ENCODE data around the gene SLC51A.
A peak's percentile ranks its signal among the peaks of the same experiment; 100 is the strongest.
"Not testable (repeated sequence)": the region's sequence is repeated elsewhere in the genome, so short reads cannot be mapped to it uniquely, and the experiment has no call there.

Gene SLC51A

DNA sequence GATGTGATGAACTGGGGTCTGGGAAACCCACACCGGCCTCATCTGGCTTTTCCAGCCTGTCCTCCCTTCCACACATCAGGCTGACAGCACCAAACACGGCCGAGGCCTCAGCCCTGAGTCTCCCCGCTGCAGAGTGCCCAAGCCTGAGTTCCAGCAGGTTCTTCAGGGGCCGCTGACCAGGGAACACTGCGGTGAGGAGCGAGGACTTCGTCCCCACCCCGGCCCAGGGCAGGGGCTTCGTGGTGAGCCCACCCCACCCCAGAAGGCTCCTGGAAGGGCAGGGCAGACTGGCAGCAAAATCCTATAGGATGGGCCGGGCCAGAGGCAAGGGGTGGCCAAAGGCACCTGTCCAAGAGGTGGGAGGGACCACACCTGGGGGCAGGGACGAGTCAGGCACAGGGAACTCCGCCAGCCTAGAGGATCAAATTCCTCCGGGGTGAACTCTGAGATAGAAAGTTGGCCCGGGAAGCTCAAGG lies at the start of gene SLC51A:
Gene SLC51A, plus strand, starts transcription at position 446 of the 476 bp plus-strand sequence. CDS start 179 bp downstream, outside the sequence.
- DNase-seq: no peak

DNA sequence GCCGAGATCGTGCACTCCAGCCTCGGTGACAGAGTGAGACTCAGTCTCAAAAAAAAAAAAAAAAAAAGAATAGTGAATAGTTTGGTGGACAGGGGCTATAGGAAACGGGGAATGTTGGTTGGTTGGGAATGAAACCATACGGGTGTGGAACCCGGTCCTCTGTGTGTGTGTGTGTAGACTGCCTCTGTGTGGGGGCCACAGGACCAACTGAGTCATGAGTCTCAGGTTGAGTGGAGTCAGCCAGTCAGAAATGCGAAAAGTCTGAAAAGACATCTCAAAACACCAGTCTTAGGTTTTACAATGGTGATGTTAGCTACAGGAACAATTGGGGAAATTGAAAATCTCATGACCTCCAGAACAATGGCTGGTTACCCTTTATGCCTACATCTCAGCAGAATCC lies 49.6 kb upstream of the SLC51A start:
- no peak for DNase-seq

DNA sequence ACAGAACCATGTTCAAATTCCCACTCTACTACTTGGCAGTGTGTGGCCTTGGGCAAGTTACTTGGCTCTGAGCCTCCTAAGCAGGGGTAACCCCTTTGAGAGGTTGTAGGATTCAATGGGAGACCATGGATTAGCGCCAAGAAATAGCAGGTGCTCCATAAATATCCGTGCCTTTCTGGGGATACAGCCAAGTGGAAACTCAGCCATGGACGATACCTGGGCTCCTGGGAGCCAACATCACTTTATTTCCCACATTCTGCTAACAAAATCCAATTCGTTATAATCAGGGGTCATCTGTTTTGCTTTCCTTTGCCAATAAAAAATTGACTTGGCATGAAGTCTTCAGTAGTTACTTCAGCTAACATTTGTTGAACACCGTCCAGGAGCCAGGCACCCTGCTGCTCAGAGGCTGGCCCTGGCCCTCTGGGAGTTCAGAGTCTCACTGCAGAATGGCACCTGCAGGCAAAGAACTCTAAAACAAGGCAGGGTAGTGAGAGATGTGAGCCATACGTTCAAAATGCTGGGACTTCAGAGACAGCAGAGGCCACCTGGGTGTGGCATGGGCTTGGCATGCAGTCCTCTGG lies 47.4 kb upstream of the SLC51A start:
- no peak for DNase-seq

DNA sequence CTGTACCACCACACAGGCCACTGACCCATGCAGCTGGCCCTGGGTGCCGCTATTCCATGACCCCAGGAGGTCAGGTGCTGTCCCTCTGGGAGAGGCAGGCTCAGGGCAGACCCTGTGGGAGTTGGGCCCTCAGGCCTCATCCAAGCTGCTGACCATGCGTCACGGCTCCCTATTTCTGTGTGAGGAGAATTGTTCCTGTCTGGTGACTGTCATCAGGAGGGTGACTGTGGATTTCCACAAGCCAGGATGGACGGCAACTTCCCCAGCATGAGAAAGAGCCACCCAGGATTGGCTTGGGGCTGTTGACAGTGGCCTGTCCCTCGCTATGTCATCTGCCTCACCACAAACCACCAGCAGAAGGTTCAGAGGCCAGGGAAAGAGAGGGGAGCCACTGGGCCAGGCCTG lies 46.5 kb upstream of the SLC51A start:
- no peak for DNase-seq

DNA sequence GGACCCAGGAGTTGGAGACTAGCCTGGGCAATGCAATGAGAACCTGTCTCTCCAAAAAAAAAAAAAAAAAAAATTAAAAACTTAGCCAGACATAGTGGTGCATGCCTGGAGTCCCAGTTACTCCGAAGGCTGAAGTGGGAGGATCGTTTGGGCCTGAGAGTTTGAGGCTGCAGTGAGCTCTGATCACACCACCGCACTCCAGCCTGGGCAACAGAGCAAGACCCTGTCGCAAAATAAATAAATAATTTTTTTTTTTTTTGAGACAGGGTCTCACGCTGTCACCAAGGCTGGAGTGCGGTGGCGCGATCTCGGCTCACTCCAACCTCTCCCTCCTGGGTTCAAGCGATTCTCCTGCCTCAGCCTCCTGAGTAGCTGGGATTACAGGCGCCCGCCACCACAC lies 46.0 kb upstream of the SLC51A start:
- DNase-seq: not testable (repeated sequence)

DNA sequence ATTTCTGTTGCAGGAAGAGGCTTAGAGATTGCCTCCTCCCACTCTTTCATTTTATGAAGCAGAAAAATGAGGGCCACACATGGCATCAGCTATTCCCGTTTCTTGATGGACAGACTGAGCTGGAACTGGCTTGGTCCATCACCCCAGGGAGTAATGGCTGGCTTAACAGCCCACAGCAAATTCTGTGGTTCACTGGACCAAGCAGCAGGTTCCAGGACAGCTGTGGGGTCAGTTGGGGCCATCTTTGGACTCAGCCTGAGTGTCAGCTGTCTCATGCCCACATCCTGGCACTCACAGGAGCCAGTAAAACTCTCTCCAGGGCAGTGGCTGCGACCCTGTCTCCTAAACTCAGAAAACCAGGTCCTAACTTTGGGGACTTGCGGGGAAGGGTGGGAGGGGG lies 41.7 kb upstream of the SLC51A start:
- no peak for DNase-seq

DNA sequence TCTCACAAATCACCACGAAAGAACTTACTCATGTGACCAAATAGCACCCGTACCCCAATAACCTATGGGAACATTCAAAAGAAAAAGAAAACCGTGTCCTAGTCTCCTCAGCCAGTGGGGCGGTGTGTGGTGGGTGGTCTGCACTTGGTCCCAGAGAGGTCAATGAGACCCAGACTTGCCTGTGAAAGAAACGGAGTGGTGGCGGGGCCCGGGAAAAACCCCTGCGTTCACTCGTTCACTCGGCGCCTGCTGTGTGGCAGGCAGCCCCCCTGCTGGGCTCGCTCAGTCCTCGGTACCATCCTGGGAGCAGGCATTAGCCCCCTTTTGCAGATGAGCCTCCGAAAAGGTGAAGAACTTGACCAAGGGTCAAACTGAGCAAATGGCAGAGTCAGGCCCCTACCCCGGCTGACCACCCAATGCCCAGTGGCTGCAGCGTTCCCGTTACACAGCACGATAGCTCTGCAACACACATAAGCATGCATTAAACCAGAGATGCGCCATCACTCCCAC lies 41.2 kb upstream of the SLC51A start:
- DNase-seq: no peak

DNA sequence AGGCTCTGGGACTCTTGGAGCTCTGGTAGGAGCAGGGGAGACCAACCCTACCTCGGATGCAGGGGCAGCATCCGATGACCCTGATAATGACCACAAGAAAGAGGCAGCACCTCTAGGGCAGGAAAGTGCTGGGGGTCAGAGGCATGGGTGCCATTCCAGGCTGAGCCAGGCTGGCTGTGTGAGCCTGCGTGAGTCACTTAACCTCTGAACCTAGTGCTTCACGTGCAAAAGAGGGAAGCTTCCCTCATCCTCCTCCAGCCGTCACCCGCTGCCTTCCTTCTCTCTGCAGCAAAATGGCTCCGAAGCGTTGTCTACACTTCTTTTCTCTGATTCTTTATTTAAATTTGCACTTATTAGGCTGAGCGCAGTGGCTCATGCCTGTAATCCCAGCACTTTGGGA lies 40.6 kb upstream of the SLC51A start:
- no peak for DNase-seq

DNA sequence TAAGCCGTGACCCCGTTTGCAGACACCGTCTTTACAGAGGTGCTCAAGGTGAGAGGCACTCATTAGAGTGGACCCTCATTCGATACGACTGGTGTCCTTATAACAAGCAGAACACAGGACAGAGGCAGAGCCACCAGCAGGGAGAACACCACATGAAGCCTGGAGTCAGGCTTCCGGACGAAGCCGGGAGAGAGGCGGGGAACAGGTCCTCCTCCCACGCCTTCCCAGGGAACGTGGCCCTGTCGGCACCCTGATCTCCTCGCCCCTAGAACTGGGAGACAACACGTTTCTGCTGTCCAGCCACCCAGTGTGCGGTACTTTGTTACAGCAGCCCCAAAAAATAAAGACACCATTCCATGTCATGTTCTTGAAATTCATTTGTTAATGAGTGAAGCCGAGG lies 38.8 kb upstream of the SLC51A start:
- DNase-seq: no peak

DNA sequence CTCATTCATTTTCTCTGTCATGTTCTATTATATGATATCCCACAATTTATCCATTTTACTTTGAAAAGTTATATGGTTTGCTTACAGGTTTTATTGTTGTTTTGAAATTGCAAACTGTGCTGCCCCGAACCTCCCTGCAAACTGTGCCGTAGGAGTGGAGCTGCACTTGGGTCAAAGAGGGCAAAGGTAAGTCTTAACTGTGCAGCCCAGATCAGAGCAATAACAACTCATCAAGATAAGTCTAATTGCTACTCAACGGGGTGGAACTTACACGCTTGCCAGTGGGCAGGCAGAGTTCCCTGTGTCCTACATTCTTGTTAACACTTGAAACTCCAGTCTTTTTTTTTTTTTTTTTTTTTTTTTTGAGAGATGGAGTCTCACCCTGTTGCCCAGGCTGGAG lies 38.4 kb upstream of the SLC51A start:
- no peak for DNase-seq

DNA sequence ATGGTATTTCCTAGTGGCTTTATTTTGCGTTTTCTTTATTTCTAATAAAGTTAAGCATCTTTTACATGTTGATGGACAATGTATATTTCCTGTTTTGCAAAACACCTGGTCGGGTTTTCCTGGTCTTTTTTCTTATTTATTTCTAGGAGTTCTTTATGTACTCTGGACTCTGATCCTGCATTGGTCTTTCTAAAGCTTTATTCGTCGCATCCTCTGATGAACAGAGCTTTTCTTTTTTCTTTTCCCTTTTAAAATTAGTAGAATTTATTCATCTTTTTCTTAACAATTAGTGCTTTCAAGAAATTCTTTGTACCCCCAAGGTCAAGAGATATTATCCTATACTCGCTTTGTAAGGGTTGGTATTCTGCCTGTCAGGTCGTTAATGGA lies 37.3 kb upstream of the SLC51A start:
- no peak for DNase-seq

DNA sequence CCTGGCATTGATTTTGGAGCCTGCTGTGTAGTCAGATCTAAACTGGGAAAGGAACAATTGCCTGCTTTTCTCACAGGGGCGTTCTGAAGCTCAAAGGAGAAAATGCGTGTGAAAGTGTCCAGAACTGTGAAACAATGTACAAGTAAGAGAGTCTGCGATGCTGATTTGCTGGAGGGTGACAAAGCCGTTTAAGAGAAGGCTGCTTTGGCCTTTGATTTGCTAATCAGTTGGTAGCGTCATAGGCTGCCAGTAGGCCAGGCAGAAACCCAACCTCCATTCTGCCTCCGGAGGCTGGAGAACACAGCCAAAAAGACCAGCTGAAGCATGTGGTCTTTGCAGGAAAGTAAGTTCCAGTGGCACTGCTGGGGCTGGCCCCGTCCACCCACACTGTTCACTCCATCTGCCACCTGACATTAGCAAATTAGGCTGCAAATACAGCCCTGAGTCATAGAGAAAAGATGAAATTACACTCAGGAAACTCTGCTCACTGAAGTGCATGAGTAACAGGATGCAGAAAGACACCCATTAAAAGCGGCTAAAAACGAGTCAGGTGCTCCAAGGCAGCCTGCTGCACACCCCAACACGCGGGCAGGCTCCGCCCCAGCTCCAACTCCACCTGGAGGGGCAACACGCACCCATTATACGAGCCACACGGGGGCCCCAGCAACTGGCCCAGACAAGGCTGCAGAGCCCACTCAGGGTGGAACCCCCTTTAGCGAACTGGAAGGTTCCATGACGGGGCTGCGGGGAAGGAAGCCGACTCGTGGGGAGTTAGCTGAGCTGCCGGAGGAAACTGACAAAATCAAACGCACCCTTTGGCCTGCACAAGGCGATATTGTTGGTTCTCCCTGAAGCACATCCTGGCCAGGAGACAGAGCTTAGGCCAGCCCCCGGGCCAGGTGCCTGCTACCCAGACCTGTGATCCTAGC lies 36.7 kb upstream of the SLC51A start:
- DNase-seq: peak; percentile 91

DNA sequence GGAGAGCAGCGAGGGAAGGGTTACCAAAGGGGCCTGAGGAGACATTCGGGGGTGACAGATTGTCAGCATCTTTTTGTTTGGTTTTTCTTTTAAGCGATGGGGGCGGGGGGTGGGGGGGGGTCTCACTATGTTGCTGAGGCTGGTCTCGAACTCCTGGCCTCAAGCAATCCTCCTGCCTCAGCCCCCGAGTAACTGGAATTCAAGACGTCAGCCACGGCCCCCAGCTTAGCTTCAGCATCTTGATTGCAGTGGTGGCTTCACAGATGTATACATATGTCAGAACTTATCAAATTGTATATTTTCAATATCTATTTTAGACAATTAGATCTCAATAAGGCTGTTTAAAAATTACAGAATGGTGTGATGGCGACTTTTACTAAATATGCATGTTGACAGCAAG lies 36.0 kb upstream of the SLC51A start:
- no peak for DNase-seq

DNA sequence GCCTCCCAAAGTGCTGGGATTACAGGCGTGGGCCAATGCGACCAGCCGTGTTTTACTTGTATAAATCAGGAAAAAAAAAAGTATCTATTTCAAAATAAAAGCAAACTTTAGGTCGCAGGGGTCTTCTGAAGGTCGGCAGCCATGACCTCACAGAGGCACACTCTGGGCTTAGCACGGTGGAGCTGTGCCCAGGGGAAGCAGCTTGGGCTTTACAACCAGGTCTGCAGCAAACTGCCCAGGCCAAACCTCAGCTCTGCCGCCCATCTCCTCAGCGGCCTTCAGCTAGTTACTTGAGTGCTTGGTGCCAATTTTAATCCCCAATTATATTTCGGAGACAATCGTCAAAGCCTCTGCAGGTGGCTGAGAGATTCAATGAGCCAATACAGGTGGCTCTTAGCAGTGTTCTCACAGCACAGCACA lies 35.2 kb upstream of the SLC51A start:
- DNase-seq: no peak

DNA sequence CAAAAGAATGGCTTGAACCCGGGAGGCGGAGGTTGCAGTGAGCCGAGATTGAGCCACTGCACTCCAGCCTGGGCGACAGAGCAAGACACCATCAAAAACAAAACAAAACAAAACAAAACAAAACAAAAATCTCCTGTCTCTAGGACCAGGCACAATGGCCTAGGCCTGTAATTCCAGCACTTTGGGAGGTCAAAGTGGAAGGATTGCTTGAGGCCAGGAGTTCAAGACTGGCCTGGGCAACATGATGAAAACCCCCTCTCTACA lies 32.2 kb upstream of the SLC51A start:
- not testable (repeated sequence) for DNase-seq

DNA sequence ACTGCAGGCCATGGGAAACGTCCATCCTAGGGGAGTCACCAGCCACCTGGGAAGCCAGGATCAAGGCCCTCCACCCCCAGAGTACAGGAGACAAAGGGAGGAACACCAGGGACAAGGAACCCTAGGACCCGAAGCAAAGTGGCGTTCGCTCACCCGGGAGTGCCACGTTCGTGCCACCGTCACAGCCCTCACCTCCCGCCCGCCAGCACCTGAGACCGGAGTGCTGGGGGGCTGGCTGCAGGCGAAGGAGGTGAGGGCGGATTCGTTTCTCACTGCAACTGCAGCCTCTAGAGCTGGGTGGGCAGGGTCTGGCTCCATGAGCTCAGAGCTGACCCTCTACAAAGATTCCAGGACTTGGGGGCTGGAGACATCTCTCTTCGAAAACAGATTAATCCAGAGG lies 31.5 kb upstream of the SLC51A start:
- DNase-seq: no peak

DNA sequence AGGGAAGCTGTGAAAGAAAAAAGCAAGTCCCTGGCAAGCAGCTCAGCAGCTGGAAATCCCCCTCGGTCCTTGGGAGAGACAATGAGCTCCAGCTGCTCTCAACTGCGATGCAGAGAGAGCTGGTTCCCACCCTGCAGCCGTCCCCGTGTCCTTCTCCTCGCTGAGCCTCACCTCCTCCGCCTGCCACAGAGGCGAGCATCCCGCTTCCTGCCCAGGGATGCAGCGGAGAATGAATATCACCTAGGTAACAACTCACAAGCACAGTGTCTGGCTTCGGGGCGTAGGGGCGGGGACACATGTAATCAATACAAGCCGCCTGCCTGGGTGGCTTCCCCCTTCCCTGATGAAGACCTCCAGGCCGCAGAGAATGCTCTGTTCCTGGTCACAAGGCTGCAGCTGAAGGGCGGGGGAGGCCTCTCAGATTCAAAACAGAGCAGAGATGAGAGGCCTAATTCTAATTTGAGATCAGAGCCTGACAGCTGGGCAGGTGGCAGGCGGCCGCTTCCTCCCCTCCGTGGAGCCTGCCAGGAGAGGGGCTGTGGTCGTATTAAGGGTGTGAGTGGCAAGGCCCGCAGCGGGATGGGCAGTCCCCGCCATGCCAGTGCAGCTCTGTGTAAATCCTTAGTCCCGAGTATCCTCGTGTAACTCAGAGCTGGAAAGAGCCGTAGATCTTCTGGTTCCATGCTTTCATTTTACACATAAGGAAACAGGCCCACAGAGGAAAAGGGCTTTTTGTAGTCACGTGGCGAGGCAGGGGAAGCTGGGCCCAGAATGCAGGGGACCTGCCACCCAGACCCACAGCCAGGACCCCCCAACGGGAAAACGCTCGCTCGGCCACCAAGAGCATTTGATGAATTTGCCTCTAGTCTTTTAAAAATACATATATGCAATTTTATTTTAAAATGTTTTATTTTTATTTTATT lies 29.4 kb upstream of the SLC51A start:
- DNase-seq: no peak

DNA sequence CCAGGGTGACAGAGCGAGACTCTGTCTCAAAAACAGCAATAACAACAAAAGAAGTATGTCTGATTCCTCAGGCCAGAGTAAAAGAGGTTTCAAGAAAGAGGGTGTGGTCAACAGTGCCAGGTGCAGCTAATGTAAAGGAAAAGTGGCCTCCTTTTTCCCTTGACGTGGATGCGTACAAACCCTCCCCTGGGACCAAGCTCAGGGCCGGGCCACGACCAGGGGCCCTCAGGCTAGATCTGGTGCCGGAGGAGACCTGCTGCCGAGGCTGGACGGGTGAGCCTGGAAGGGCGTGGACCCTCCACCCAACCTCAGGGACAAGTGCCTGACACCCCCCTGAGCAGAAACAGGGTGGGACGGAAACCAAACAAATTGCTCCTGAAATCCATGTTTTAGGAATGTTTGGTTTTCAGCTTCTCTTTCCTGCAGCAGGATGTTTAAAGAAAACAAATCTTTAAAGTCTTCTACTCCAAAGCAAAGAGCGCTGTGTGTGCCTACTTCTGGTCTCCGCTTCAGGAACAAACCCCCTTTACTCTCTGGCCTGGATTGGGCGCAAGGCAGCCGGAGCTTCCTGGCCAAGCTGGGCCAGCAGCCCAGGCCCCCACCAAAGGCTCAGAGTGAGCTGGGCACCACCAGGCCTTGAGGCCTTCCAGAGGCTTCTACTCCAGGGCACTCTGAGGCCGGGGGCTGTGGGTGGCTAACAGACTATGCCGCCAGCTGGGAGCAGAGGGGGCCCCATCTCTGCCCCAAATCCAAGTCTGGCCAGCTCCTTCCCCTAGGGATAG lies 26.6 kb upstream of the SLC51A start:
- DNase-seq: no peak

DNA sequence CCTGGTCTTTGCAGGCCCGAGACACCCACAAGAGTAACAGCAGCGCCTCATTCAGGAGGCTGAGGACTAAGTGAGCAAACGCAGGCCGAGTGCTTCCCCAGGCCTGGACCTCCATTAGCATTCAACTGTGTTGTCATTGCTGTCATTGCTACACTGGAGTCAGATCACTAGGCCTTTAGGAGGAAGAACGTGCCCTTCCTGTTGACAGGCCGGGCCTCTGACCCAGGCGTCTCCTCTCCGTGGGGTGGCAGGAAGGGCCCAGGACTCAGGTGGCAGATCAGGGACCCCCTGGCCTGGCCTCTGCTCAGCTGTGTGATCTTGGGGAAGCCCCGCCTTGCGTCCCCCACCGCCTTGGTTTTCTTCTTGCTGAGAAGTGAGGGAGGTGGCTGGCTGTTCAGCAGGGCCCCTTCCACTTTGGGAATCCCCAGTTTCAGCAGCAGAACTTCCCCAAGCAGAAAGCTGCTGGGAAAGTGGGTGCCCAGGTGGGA lies 24.3 kb upstream of the SLC51A start:
- peak; percentile 77 for DNase-seq

DNA sequence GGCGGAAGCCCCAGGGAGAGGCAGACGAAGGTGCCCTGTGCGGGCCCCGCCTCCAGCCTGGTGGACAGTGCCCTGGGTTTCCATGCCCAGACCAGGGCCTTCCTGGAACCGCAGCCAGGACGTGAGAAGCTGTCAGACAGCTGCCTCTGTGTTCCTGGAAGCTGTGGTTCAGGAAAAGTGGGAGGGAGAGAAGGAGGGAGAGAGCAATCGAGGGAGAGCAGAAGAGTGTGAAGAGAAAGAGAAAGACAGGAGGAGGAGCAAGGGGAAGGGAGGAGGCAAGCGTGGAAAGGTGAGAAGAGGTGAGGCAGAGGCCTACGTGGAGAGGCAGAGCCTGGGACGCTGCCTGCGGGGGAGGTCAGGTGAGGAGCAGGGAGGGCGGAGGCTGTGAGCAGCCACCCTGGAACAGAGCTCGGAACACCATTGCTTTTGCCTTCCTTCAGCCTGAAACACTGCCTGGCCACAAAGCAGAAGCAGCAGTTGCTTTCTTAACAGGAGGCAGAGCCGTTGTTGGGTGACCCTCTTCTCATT lies 23.7 kb upstream of the SLC51A start:
- peak; percentile 65 for DNase-seq

DNA sequence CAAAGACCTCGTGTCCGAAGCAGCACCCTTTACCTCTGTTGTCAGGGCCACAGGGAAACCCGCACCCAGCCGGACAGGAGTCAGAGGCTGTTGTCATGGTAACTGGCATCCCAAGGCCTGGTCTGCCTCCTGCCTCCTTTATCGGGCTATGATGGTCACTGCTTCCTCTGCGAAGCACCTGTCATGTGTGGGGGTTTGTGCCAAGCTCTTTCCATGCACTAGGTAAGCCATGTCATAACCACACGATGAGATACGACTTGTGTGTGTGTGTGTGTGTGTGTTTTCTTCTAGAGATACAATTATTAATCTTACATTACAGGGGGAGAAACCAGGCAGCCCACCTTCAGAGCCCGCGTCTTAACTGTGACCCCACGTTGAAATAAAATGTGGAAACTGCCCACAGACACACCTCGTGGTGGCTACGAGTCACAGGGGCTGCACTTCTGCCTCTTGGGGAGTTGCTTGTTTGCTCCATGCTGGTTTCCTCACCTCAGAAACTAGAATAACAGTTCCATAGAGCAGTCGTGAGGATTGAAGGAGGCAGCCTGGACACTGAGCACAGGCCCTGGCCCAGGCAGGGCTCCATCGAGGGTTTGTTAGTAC lies 23.1 kb upstream of the SLC51A start:
- peak; percentile 67 for DNase-seq
